Measurements from ENCODE around the gene RER1. TPM values are rescaled to one million over a fixed set of nuclear protein-coding genes. Genes with fewer than 3 reads are reported as not detected.

The RER1 gene
- total RNA-seq, 4 donors from 2014 or later: 56.4 to 76.8 (median 66.8) TPM

DNA sequence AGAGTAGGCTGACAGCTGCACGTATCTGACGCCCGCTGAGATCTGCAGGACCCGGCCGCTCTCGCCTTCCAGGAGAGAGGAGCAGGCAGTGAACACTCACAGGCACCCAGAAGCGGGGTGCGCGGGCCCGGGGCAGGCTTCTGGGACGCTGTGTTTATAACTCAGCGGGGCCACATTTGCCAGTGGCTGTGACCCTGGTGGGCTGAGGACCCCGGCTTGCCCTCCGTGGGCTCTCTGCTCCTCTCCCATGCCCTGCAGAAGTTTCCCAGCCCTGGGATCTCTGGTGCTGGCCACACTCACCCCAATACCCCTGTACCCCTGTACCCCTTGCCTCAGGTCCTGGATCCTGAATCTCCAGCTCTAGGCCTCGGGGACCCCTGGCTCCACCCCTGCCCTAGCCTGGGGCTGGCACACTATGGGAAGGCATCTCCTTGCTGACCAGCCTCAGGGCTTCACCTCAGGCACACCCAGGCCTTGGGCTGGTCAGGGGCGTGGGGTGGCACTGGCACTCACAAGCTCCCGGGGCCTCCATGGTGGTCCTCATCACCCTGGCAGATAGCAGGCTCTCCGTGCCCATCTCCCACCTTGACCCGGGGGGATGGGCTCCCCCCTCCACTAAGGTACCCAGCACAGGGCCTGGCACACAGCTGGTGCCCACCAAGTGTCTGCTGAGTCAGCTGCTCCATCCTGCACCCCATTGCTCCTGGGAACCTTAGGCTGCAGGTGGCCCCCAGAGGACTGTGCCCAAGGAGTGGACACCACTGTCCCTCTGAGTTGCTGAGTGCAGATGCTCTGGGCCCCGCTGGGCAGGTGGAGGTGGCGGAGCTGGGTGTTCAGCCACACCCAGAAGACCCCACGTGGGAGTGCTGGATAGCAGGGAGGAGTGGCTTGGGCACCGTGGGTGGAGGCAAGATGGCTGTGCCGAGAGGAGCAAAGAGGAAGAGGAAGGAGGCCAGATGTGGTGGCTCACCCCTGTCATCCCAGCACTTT, 32.7 kb upstream of the RER1 start:
- H3K27ac ChIP-seq: no peak overlapping the region
- no peaks in the 10 kb centered on the region for H3K4me1 ChIP-seq
- no peak for DNase-seq (ENCODE audit: low spot score in 2 of 2)
- WGBS, 2 donors: 83 to 87% methylated on average over 15 to 20 of the region's 24 CpGs
- TF ChIP-seq, protein P1, sequence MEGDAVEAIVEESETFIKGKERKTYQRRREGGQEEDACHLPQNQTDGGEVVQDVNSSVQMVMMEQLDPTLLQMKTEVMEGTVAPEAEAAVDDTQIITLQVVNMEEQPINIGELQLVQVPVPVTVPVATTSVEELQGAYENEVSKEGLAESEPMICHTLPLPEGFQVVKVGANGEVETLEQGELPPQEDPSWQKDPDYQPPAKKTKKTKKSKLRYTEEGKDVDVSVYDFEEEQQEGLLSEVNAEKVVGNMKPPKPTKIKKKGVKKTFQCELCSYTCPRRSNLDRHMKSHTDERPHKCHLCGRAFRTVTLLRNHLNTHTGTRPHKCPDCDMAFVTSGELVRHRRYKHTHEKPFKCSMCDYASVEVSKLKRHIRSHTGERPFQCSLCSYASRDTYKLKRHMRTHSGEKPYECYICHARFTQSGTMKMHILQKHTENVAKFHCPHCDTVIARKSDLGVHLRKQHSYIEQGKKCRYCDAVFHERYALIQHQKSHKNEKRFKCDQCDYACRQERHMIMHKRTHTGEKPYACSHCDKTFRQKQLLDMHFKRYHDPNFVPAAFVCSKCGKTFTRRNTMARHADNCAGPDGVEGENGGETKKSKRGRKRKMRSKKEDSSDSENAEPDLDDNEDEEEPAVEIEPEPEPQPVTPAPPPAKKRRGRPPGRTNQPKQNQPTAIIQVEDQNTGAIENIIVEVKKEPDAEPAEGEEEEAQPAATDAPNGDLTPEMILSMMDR (IDR thresholded peaks at IDR 0.05): no peak
- no peak for TF ChIP-seq EP300 (IDR thresholded peaks at IDR 0.05)
- TF ChIP-seq POLR2A (IDR thresholded peaks at IDR 0.05): no peak
- H3K9me3 ChIP-seq: peaks cover 0 to 7% (median 0%) of the 10 kb centered on the region in 4 donors
- H3K36me3 ChIP-seq: peaks cover 0 to 31% (median 0%) of the 10 kb centered on the region in 3 donors
- H3K27me3 ChIP-seq: no peaks in the 10 kb centered on the region
- no peak overlapping the region for H3K4me3 ChIP-seq

DNA sequence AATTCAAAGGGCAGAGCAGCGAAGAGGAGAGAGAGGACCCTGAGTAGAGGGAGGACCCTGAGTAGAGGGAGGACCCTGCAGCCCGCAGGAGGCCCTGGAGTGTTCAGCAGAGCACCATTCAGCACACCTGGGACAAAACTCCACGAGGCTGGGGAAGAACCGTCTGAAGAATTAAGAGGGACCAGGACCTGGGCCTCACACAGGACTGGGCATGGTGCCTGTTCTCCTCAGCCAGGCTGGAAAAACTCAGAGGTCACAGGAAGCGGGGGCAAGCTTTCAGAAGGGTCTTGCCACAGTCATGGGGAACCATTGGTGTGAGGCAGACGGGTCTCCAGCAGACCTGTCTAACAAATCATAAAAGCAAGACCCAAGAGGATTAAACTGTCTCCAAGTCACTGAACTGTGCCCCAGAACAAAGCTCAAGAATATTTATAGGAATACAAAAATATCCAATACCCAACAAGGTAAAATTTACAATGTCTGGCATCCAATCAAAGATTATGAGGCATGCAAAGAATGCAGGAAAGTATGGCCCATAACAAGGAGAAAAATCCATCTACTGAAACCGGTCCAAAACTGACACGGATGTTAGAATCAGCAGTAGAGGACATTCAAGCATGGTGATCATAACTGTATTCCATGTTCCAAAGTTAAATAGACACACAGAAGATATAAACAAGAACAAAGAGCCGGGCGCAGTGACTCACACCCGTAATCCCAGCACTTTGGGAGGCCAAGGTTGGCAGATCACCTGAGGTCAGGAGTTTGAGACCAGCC, 30.9 kb upstream of the RER1 start:
- TF ChIP-seq, protein P1 (IDR thresholded peaks at IDR 0.05): no peak
- TF ChIP-seq EP300 (IDR thresholded peaks at IDR 0.05) (no peak), POLR2A (IDR thresholded peaks at IDR 0.05) (no peak)
- peaks cover 0 to 31% (median 0%) of the 10 kb centered on the region in 3 donors for H3K36me3 ChIP-seq
- H3K9me3 ChIP-seq: peaks cover 0 to 9% (median 0%) of the 10 kb centered on the region in 4 donors
- H3K4me3 ChIP-seq: no peak overlapping the region
- no peaks in the 10 kb centered on the region for H3K4me1 ChIP-seq
- H3K27ac ChIP-seq: no peak overlapping the region
- WGBS, 2 donors: 70 to 75% methylated on average over 11 of the region's 11 CpGs
- DNase-seq (ENCODE audit: low spot score in 2 of 2): no peak
- no peaks in the 10 kb centered on the region for H3K27me3 ChIP-seq

DNA sequence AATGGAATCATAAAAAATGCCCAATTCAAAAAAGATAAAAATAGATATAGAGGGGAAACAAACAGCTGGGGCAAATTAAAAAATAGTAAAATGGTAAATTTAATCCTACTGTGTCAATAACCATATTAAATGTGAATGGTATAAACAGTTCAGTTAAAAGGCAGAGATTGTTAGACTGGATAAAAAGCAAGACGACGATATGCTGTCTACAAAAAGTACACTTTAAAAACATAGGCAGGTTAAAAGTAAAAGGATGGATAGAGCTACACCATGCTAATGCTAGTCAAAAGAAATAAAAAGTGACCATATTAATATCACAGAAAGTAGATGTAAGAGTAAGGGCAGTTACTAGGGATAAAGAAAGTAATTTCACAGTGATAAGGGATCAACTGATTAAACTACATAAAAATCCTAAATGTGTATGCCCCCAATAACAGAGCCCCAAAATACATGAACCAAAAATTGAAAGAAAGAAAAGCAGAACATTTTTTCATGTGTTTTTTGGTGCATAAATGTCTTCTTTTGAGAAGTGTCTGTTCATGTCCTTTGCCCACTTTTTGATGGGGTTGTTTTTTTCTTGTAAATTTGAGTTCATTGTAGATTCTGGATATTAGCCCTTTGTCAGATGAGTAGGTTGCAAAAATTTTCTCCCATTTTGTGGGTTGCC, 27.7 kb upstream of the RER1 start:
- peaks cover 0 to 22% (median 0%) of the 10 kb centered on the region in 3 donors for H3K36me3 ChIP-seq
- H3K27ac ChIP-seq: no peak overlapping the region
- 96% methylated on average over 2 of the region's 2 CpGs for WGBS, 2 donors
- no peak for DNase-seq (ENCODE audit: low spot score in 2 of 2)
- H3K27me3 ChIP-seq: no peaks in the 10 kb centered on the region
- H3K4me3 ChIP-seq: no peak overlapping the region
- H3K4me1 ChIP-seq: no peaks in the 10 kb centered on the region
- TF ChIP-seq, protein P1 (IDR thresholded peaks at IDR 0.05): no peak
- no peak for TF ChIP-seq POLR2A (IDR thresholded peaks at IDR 0.05)
- TF ChIP-seq EP300 (IDR thresholded peaks at IDR 0.05): no peak
- H3K9me3 ChIP-seq: peaks cover 0 to 9% (median 0%) of the 10 kb centered on the region in 4 donors

DNA sequence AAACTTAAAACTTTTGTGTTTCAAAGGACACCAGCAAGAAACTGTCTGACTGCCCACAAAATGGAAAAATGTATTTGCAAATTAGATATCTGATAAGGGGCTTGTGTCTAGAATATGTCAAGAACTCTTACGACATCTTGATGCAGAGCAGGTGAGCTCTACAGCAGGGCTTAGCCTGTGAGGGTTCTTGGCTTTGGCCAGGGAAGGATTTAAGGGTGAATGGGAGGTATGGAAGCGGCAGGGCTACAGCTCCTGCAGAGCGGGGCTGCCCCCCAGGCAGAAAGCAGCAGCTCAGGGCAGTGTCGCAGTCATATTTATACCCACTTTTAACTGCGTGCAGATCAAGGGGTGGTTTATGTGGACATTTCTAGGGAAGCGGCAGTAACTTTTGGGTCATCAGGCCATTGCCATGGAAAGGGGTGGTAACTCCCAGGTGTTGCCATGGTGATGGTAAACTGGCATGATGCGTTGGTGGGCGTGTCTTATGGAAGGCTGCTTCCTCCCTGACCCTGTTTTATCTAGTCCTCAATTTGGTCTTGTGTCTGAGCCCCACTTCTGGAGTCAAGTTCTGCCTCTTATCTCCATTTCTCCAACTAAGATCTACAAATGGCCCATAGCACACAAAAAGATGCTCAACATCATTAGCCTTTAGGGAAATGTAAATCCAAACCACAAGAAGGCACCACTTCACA, 23.4 kb upstream of the RER1 start:
- no peak for TF ChIP-seq EP300 (IDR thresholded peaks at IDR 0.05)
- no peak for TF ChIP-seq POLR2A (IDR thresholded peaks at IDR 0.05)
- Histone ChIP-seq H3K27ac (no peak overlapping the region), H3K4me1 (no peaks in the 10 kb centered on the region), H3K27me3 (no peaks in the 10 kb centered on the region), H3K9me3 (peaks cover 0 to 8% (median 0%) of the 10 kb centered on the region in 4 donors), H3K4me3 (no peak overlapping the region), H3K36me3 (peaks cover 0 to 53% (median 0%) of the 10 kb centered on the region in 3 donors)
- no peak for DNase-seq (ENCODE audit: low spot score in 2 of 2)
- 93 to 94% methylated on average over 8 of the region's 8 CpGs for WGBS, 2 donors
